OCI-LY1 (cell line): ENCODE measurements around the gene CABCOCO1.

Experiments used
- H2AFZ ChIP-seq: fragments of 200-600 bp; sonication (generic), shearing (Covaris generic); 2 replicates; pipeline ENCODE4 v1.6.0; 2014; ENCODE audit warnings: antibody characterized with exemption, mild to moderate bottlenecking, low read length
- H3F3A ChIP-seq: fragments of 200-600 bp; sonication (generic), shearing (Covaris generic); 2 replicates; pipeline ENCODE4 v1.6.0; 2014; ENCODE audit warnings: mild to moderate bottlenecking, antibody characterized with exemption, low read length, moderate library complexity; ENCODE audit not compliant: insufficient read depth
- H3K27ac ChIP-seq: fragments of 200-600 bp; sonication (generic); 2 replicates; pipeline ENCODE4 v1.5.1; 2014; ENCODE audit warnings: low read length, mixed run types, mild to moderate bottlenecking, low read depth; ENCODE audit not compliant: poor library complexity, severe bottlenecking
- H3K27me3 ChIP-seq: fragments of 200-600 bp; sonication (generic); 2 replicates; pipeline ENCODE4 v1.6.0; 2014; ENCODE audit warnings: antibody characterized with exemption, mild to moderate bottlenecking, low read length, moderate library complexity; ENCODE audit not compliant: insufficient read depth
- H3K36me3 ChIP-seq: fragments of 200-600 bp; sonication (generic); 2 replicates; pipeline ENCODE4 v1.6.1; 2014; ENCODE audit warnings: mild to moderate bottlenecking, antibody characterized with exemption, low read length, moderate library complexity, mixed read lengths; ENCODE audit not compliant: insufficient read depth
- H3K4me1 ChIP-seq: fragments of 200-600 bp; sonication (generic); 2 replicates; pipeline ENCODE4 v1.5.1; 2014; ENCODE audit warnings: mild to moderate bottlenecking, low read length, moderate library complexity; ENCODE audit not compliant: insufficient read depth, severe bottlenecking
- H3K4me2 ChIP-seq: fragments of 200-600 bp; sonication (generic), shearing (Covaris generic); 2 replicates; pipeline ENCODE4 v1.6.1; 2014; ENCODE audit warnings: low read length
- H3K4me3 ChIP-seq: fragments of 200-600 bp; sonication (generic); 2 replicates; pipeline ENCODE4 v1.5.1; 2014; ENCODE audit warnings: low read length, low read depth, mild to moderate bottlenecking, mixed read lengths; ENCODE audit not compliant: poor library complexity, severe bottlenecking
- H3K79me2 ChIP-seq: fragments of 200-600 bp; shearing (Covaris generic); 2 replicates; pipeline ENCODE4 v1.6.1; 2016; ENCODE audit warnings: mixed run types, low read length, mixed read lengths; ENCODE audit not compliant: insufficient read depth
- H3K9ac ChIP-seq: fragments of 200-600 bp; sonication (generic), shearing (Covaris generic); 2 replicates; pipeline ENCODE4 v1.6.1; 2014; ENCODE audit warnings: mild to moderate bottlenecking, low read length, mixed read lengths
- H3K9me2 ChIP-seq: fragments of 200-600 bp; sonication (generic), shearing (Covaris generic); 2 replicates; pipeline ENCODE4 v1.6.1; 2014; ENCODE audit warnings: low read depth, mild to moderate bottlenecking, low read length, mixed read lengths
- H3K9me3 ChIP-seq: fragments of 200-600 bp; shearing (Covaris generic); 2 replicates; pipeline ENCODE4 v1.6.1; 2014; ENCODE audit warnings: low read length, mixed read lengths
- H4K20me1 ChIP-seq: fragments of 200-600 bp; sonication (generic), shearing (Covaris generic); 2 replicates; pipeline ENCODE4 v1.6.0; 2016; ENCODE audit warnings: mild to moderate bottlenecking, low read length; ENCODE audit not compliant: insufficient read depth
- CTCF ChIP-seq: fragments of 200-600 bp; sonication (generic), shearing (Covaris generic); IDR thresholded peaks from 2 replicates; pipeline ENCODE4 v1.5.1; 2017; ENCODE audit warnings: mild to moderate bottlenecking, antibody characterized with exemption, low read length, moderate library complexity, mixed read lengths
- EZH2 ChIP-seq: fragments of 200-600 bp; sonication (generic), shearing (Covaris generic); IDR thresholded peaks from 2 replicates; pipeline ENCODE4 v1.8.0; 2017; ENCODE audit warnings: borderline replicate concordance, mixed run types, mild to moderate bottlenecking, antibody characterized with exemption, low read length, moderate library complexity, mixed read lengths

CABCOCO1 gene

GRCh38 chr10:61757525-61758397 lies 95.0 kb downstream of the CABCOCO1 start:
- Histone ChIP-seq H3K4me2 (no peak overlapping the region), H4K20me1 (no peaks in the 10 kb centered on the region), H3K9me3 (no peaks in the 10 kb centered on the region), H3K4me1 (peaks cover 5% of the 10 kb centered on the region), H3K27ac (no peak overlapping the region), H3F3A (no peaks in the 10 kb centered on the region), H3K9ac (no peak overlapping the region), H3K27me3 (no peaks in the 10 kb centered on the region), H2AFZ (no peak overlapping the region), H3K36me3 (no peaks in the 10 kb centered on the region), H3K9me2 (no peaks in the 10 kb centered on the region), H3K79me2 (no peaks in the 10 kb centered on the region), H3K4me3 (no peak overlapping the region)
- TF ChIP-seq EZH2 (no peak), CTCF (no peak)

- Histone ChIP-seq H4K20me1 (no peaks in the 10 kb centered on the region), H3K4me3 (no peak overlapping the region), H2AFZ (no peak overlapping the region), H3K9me3 (no peaks in the 10 kb centered on the region), H3F3A (no peaks in the 10 kb centered on the region), H3K27ac (no peak overlapping the region), H3K79me2 (no peaks in the 10 kb centered on the region), H3K9ac (no peak overlapping the region), H3K27me3 (no peaks in the 10 kb centered on the region), H3K9me2 (no peaks in the 10 kb centered on the region), H3K4me1 (no peaks in the 10 kb centered on the region), H3K4me2 (no peak overlapping the region), H3K36me3 (no peaks in the 10 kb centered on the region)
- TF ChIP-seq CTCF: no peak
- TF ChIP-seq EZH2: no peak
Measured at GRCh38 chr10:61758433-61758832, 95.7 kb downstream of the CABCOCO1 start.

- H3F3A ChIP-seq: no peaks in the 10 kb centered on the region
- H3K4me2 ChIP-seq: no peak overlapping the region
- H3K4me1 ChIP-seq: no peaks in the 10 kb centered on the region
- no peak for TF ChIP-seq EZH2
- no peak for TF ChIP-seq CTCF
- no peaks in the 10 kb centered on the region for H3K9me2 ChIP-seq
- H3K36me3 ChIP-seq: no peaks in the 10 kb centered on the region
- no peak overlapping the region for H2AFZ ChIP-seq
- no peaks in the 10 kb centered on the region for H3K79me2 ChIP-seq
- H3K9me3 ChIP-seq: no peaks in the 10 kb centered on the region
- no peak overlapping the region for H3K4me3 ChIP-seq
- H3K27me3 ChIP-seq: no peaks in the 10 kb centered on the region
- no peak overlapping the region for H3K9ac ChIP-seq
- no peak overlapping the region for H3K27ac ChIP-seq
- H4K20me1 ChIP-seq: no peaks in the 10 kb centered on the region
Measured at GRCh38 chr10:61759751-61760150, 97.0 kb downstream of the CABCOCO1 start.
